ENCODE results near the gene PHF20.

GRCh38 chr20:35903843-35904242, 132.0 kb downstream of the PHF20 start:
- TF ChIP-seq CTCF (IDR thresholded peaks at IDR 0.05; ENCODE audit: insufficient read depth, low read length) (no peak), REST (IDR thresholded peaks at IDR 0.05; ENCODE audit: insufficient replicate concordance, low read depth) (no peak)

Data from HL-60 (cell line).